ENCODE data around the gene IFNA1.
A peak's percentile ranks its signal among the peaks of the same experiment; 100 is the strongest.
"Not testable (repeated sequence)": the region's sequence is repeated elsewhere in the genome, so short reads cannot be mapped to it uniquely, and the experiment has no call there.

IFNA1 gene

GRCh38 chr9:21415493-21416267, 24.6 kb upstream of the IFNA1 start:
- H3K4me3 ChIP-seq (replicated peaks in 1 of 2; ENCODE audit: low read depth in 2 of 2, low read length in 2 of 2): no peak overlapping the region
- DNase-seq (ENCODE audit: low read depth in 2 of 2): peak in 1 of 2 donors; percentile 26
- TF ChIP-seq CTCF (IDR thresholded peaks at IDR 0.05; ENCODE audit: low read depth, low read length): no peak

- no peak for TF ChIP-seq CTCF (IDR thresholded peaks at IDR 0.05; ENCODE audit: low read depth, low read length)
- DNase-seq (ENCODE audit: low read depth in 2 of 2): no peak
- no peak overlapping the region for H3K4me3 ChIP-seq (replicated peaks in 1 of 2; ENCODE audit: low read depth in 2 of 2, low read length in 2 of 2)
These were observed 12.0 kb upstream of the IFNA1 start for GRCh38 chr9:21428235-21428634.

GRCh38 chr9:21429191-21429590, 11.0 kb upstream of the IFNA1 start:
- H3K4me3 ChIP-seq (replicated peaks in 1 of 2; ENCODE audit: low read depth in 2 of 2, low read length in 2 of 2): no peak overlapping the region
- TF ChIP-seq CTCF (IDR thresholded peaks at IDR 0.05; ENCODE audit: low read depth, low read length): no peak

GRCh38 chr9:21432672-21433425, 7.4 kb upstream of the IFNA1 start:
- H3K4me3 ChIP-seq (replicated peaks in 1 of 2; ENCODE audit: low read depth in 2 of 2, low read length in 2 of 2): no peak overlapping the region
- TF ChIP-seq CTCF (IDR thresholded peaks at IDR 0.05; ENCODE audit: low read depth, low read length): no peak
- no peak for DNase-seq (ENCODE audit: low read depth in 2 of 2)

More at GRCh38 chr9:21429191-21429590, 11.0 kb upstream of the IFNA1 start:
- no peak for DNase-seq (ENCODE audit: low read depth in 2 of 2)

- DNase-seq (ENCODE audit: low read depth in 2 of 2): peak; percentile 85 to 87
- H3K4me3 ChIP-seq (replicated peaks in 1 of 2; ENCODE audit: low read depth in 2 of 2, low read length in 2 of 2): no peak overlapping the region
- peak; percentile 61 for TF ChIP-seq CTCF (IDR thresholded peaks at IDR 0.05; ENCODE audit: low read depth, low read length)
These were observed 5.8 kb upstream of the IFNA1 start for GRCh38 chr9:21434202-21435014.

- not testable (repeated sequence) for H3K4me3 ChIP-seq (replicated peaks in 1 of 2; ENCODE audit: low read depth in 2 of 2, low read length in 2 of 2); DNase-seq (ENCODE audit: low read depth in 2 of 2)
These were observed 5.2 kb upstream of the IFNA1 start for GRCh38 chr9:21435015-21435383.

All from cardiac fibroblast (primary cell).